GM18508 (cell line): ENCODE data around the gene SLC22A23.

Source experiments
- ATAC-seq: cut with Tn5 transposase; IDR thresholded peaks from one replicate; pipeline ENCODE4 v1.9.1; 2021; ENCODE audit warnings: moderate number of reproducible peaks; ENCODE audit not compliant: insufficient read depth, unreplicated experiment

Gene SLC22A23, protein sequence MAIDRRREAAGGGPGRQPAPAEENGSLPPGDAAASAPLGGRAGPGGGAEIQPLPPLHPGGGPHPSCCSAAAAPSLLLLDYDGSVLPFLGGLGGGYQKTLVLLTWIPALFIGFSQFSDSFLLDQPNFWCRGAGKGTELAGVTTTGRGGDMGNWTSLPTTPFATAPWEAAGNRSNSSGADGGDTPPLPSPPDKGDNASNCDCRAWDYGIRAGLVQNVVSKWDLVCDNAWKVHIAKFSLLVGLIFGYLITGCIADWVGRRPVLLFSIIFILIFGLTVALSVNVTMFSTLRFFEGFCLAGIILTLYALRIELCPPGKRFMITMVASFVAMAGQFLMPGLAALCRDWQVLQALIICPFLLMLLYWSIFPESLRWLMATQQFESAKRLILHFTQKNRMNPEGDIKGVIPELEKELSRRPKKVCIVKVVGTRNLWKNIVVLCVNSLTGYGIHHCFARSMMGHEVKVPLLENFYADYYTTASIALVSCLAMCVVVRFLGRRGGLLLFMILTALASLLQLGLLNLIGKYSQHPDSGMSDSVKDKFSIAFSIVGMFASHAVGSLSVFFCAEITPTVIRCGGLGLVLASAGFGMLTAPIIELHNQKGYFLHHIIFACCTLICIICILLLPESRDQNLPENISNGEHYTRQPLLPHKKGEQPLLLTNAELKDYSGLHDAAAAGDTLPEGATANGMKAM

DNA sequence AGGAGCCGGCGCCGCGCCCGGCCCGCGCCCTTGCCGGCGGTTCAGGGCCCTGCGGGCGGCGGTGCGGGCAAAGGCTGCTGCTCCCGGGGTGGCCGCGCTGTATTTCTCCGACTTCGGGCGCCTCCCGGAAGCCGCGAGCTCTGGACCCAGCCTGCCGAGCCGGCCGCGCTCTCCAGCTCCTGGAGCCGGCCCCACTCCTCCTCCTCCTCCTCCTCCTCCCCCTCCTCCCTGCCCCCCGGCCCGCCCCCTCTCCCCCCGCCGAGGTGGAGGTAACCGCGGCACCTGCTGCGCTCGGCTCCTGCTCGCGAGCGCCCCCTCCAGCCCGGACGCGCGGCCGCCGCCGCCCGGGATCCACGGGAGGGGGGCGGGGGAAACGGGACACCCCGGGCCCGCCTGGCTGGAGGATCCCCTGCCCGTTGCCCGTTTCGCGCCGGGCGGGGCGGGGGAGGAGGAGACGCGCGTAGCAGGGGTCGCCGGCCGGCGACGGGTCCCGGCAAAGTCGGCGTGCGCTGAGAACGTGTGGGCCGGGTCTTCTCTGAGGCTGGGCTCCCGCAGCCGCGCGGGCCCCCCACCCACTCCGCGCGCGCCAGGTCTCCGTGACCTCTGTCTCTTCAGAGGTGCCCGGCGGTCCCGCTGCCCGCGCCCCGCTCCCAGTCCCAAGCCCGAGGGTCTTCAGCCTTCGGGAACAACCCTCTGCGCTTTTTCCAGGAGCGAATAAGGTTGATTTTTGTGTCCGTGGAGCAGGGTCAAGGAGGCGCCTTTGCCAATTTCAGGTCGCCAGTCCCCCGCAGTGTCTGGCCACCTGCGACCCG lies at the start of gene SLC22A23:
Gene SLC22A23, minus strand, starts transcription at position 153 of the 812 bp plus-strand sequence. CDS start 491 bp downstream, outside the sequence.
- no peak for ATAC-seq

DNA sequence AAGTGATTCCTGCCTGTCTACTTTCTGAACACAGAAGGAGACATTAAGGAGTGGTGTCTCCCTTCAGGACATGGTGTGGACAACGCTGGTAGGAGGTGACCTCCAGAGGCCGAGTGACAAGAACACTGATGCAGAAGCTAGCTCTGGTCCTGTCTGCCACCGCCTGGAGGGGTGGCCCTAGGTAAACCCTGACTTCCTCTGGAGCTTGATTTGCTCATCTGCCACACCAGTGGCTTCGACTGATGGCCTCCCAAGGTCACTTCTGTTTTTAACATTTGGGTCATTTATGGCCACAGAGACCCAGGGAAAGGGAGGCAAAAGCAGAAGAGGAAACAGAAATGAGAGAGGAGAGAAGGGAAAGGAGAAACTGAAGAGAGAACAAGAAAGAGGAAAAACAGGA lies 49.4 kb upstream of the SLC22A23 start:
- no peak for ATAC-seq

DNA sequence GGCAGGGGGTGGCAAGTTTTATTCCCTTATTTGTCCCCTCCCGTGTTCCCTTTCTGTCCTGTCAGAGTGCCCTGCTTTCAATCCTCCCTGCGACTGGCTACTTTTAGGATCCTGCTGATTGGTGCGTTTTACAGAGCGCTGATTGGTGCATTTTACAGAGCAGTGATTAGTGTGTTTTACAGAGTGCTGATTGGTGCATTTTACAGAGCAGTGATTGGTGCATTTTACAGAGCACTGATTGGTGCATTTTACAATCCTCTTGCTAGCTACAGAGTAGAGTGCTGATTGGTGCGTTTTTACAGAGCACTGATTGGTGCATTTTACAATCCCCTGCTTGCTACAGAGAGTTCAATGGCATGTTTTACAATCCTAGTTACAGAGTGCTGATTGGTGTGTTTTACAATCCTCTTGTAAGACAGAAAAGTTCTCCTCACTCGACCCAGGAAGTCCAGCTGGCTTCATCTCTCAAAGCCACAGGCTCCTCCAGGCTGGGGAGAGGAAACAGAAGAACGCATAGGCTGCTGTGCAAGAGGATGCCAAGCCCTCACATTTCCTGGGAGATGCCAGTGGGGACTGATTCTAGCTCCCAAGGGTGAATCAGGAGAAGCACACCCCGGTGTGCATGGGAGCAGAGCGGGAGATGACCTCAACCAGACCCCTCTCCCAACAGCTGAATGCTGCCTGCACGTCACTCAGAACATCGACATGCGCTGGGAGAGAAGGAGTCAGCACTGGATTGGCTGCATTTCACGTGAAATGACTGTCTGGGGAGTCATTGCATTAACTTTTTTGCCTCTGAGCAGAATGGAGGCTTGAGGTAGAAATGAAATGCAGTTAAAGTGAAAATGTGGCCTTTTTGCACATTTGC lies 48.3 kb upstream of the SLC22A23 start:
- ATAC-seq = no peak

DNA sequence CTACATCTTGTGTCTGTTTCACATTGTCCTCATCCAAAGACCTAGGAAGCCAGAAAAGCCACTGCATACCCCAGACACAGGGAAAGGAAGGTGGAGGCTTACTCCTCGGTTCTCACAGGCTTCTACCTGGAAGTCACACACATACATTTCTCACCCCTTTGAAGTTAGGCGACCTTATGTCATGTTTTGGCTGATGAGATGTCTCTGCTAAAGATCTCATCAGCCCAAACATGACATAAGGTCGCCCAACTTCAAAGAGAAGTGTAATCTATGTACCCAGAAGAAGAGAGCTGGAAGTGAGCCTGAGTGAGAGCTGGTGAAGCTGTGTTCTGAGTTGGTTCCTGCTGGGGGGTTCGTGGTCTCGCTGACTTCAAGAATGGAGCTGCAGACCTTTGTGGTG lies 47.5 kb upstream of the SLC22A23 start:
- ATAC-seq = no peak

DNA sequence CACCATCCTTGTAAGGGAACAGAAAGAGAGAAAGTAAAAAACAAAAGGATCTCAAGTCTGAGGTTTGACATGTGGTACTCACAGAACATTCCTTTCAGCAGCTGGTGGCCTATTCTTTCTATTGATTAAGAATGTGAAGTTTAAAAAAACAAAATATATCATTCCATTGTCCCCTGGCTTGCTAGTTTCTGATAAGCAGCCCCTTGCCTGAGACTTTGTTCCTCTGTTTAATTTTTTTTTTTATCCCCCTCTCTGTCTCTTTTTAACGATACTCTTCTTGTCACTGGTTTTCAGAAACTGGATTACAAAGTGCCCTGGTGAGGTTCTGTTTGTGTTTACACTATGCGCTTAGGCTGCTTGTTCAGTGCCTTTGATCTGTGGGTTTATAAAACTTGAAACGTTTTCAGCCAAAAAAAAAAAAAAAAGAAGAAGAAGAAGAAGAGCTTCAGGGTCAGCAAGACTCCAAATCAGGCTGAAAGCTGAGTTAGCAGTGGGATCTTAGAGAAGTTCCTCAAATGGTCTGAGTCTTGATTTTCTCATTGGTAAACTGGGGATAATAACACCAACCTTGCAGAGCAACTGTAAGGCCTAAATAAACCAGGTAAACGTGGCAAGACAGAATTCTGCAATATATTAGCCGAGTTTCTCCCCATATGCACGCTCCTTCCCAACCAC lies 45.1 kb upstream of the SLC22A23 start:
- no peak for ATAC-seq

DNA sequence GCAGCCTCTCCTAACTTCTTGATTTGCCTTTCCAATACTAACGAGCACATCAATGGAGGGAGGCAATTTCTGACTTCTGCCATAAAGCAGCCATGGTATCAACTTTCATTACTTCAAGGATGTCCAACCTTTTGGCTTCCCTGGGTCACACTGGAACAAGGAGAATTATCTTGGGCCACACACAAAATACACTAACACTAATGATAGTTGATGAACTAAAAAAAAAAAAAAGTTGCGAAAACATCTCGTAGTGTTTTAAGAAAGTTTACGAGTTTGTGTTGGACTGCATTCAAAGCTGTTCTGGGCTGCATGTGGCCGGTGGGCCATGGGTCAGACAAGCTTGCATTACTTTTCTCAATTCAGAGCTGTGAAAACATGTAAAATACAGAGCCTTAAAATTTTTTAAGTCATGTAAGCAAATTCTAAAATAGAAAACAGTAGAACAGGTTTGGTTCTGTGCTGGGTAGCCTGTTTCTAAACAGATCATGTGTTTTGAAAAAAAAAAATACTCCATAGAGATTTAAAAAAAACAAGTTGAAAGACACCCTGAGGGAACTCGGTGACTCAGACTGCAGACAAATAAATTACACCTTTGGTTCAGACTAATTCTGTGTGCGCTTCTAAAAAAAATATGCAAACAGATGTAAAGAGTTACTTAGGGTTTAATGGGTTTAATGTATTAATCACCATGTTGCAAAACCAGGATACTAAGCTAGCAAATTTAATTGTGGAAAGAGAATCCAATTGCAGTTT lies 43.6 kb upstream of the SLC22A23 start:
- no peak for ATAC-seq

DNA sequence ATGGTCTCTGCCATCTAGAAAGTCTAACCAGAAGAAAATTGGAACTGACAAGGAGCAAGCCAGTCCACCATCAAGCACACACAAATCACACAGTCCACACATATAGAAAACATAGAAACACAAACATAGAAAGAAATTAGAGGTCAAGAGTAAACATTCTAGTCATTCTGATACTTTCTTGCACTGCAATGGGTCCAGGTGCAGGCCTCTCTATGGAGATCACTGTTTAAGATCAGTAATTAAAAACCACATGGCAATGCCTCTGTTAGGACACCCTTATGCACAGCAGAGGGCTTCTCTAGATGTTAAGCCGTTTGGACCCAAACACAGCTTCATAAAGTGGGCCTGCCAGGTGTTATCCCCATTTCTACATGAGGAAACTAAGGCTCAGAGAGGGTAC lies 42.8 kb upstream of the SLC22A23 start:
- no peak for ATAC-seq

DNA sequence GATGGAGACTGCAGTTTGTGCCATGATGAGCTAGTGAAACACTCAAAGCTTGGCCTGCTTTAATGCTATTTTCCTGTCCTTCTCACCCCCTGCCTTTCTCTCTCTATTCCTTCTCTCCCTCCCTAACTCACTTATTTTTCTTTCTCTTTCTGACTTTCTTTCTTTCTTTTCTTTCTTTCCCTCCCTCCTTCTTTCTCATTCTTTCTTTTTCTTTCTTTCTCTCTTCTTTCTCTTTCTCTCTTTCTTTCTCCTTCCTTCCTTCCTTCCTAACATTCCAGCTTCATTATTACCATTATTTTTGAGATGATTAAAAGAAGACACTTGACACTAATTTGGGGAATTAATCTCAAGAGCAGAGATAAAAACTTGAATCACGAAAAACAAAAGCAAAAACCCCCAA lies 39.5 kb upstream of the SLC22A23 start:
- ATAC-seq = no peak

DNA sequence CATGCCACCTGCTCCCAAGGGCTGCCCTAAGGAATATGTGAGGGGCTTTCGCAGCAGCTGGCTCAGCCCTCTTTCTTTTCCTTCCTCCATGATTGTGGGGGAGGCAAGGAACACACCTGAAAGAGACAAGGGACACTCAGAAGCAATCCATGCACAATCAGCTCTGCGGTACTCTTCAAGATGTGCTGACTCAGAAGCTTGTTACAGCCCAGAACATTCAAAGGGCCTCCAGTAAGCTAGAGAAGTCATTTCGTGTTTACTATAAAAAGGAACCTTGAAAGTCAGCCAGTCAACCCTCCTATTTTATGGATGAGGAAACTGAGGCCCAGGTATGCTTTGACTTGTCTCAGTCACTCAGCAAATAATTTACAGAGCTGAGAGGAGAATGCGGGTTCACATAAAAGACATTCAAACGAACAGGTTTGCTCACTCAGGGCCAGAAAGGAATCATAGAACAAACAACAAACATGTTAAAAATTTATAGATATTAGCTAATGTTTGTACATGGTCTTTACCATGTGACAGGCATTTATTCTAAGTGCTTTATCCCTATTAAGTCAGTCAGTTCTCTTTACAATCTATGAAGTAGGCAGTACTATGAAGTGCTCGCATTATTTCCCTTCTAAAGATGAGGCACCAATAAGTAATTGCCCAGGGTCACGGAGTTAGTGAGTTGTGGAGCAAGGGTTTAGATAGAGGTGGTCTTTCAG lies 37.7 kb upstream of the SLC22A23 start:
- no peak for ATAC-seq

DNA sequence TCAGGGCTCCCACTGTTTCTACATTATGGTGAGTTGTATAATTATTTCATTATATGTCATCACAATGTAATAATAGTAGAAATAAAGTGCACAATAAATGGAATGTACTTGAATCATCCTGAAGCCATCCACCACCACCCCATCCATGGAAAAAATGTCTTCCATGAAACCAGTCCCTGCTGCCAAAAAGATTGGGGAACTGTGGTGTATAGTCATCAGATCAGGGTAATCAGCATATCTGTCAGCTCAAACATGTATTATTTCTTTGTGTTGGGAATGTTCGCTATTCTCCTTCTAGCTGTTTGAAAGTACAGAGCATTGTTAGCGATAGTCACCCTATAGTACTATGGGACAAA lies 33.8 kb upstream of the SLC22A23 start:
- ATAC-seq = no peak

DNA sequence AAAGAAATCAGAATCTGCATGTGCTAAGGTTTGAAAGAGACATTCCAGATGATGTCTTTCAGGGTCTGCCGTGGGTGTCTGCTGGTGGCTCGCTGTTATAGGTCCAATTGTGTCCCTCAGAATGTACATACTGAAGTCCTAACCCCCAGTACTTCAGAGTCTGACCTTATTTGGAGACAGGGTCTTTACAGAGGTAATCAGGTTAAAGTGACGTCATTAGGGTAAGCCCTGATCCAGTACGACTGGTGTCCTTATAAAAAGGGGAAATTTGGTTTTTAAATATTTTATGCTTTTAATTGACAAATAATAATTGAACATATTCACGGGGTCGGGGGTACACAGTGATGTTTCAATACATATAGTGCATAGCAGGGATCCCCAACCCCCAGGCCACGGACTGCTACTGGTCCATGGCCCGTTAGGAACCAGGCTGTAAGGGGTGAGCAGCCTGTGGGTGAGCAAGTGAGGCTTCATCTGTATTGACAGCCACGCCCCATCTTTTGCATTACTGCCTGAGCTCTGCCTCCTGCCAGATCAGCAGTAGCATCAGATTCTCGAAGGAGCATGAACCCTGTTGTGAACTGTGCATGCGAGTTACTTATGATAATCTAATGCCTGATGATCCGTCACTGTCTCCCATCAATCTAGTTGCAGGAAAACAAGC lies 33.2 kb upstream of the SLC22A23 start:
- ATAC-seq = no peak

DNA sequence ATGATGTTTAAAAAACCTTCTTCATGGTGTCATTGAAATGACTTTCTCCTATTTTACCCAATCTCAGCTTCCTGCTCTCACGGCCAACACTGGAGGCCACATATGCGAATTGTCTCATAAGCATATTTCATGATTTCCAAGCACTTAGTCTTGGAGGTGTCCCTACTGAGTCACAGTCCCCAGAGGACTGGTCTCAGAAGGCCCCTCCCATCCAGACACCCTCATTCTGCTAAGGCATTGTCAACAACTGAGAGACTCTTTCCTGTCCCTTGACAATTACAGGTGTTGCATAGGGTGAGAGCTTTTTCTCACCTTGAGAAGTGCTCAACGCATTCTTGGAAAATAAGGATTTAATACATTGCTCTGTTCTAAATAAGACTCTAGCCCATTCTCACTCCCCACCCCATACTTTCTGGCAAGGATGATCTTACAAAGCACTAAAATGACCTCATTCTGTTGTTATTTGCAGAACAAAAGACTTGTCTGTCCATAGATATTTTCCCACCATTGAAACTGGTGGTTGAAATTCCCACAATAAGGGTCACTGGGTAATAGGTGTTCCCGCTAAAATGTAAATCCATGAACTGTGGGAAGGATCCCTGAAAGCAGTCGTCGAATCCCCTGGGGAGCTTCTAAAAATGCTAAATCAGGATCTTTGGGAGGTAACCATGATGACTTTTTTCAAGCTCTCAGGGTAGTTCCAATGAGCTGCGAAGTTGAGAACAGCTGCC lies 32.3 kb upstream of the SLC22A23 start:
- no peak for ATAC-seq

DNA sequence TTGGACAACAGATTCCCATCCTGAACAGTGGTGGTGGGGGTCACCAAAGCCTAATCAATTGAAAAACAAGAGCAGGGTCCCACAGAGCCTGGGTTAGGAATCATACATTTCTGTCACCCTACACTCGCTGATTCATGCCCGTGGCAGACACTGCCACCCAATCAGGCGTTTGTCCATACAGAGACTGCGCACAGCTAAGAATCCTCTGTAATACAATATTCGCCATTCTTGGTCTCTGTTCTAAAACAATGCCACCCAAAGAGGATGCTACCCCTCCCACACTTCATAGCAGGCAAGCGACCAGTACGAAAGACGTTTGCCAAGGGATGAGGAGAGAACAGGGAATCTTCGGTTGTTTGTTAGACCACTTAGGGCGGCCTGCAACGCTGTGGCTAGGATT lies 28.1 kb upstream of the SLC22A23 start:
- no peak for ATAC-seq

DNA sequence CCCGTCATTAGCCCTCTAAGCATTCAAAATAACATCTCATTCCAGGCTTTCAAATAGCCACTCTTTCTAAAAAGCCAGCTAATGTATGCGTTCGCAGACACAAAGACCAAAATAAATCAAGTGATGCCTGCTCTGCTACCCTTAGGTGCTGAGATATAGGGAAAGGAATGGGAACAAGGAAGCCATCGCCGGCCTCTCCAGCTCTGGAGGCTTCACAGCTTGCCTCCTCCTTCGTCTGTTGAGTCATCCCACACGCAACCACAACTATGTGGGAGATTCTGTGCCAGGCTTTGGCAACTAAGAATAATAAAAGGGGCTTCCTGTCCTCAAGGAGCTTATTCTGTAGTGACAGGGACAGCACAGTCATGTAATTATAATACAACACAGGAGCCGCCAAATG lies 27.3 kb upstream of the SLC22A23 start:
- ATAC-seq = no peak

DNA sequence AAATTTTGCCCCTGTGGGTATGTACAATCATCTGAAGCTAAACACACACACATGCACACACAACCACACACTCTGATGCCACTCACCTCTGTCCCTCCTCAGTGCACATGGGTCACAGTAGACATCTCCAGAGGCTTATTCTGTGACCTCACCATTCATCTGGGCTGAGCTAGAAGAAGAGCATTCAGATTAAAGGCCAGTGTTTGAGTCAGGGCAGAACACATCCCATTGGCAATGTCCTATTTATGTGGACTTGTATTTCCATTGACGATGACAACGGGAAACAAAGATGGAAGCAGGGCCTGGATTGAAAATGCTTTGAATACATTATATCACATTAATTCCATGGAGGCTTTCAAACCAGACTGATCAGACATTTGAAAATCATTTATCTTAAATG lies 26.8 kb upstream of the SLC22A23 start:
- no peak for ATAC-seq

DNA sequence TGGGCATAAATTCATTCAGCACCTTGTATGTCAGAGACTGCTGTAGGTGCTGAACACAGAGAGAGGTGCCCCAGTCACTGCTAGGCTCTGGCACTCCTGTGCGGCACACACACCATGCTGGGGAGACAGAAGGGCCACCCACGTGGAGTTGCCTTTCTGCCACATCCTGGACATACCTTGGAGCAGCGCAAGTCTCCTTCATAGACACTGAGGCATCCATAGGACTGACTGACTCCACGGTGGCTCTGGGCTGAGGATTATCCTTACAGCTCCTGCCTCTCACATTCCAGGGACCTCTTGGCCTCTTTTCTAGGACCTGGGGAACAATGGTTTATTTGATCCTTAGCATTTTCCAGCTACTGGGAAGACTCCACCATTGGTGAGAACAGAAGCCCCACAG lies 26.0 kb upstream of the SLC22A23 start:
- no peak for ATAC-seq

DNA sequence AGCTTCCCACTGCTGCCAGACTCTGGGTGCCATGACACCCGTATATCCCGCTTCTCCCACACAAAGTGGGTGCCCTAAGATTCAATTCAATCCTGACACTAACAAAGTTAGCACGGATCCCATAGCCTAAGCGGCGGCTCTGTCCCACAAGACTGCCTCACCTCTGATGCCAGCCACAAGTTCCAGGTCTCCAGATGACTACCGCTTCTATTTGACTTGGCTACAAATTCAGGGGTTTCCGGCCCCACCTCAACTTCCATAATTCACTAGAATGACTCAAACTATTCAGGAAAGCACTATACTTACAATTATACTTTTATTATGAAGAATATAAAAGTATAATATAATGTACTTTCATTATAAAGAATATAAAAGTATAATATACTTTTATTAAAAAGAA lies 24.8 kb upstream of the SLC22A23 start:
- no peak for ATAC-seq
